ENCODE measurements around the gene PCDHGA8.

The PCDHGA8 gene

DNA sequence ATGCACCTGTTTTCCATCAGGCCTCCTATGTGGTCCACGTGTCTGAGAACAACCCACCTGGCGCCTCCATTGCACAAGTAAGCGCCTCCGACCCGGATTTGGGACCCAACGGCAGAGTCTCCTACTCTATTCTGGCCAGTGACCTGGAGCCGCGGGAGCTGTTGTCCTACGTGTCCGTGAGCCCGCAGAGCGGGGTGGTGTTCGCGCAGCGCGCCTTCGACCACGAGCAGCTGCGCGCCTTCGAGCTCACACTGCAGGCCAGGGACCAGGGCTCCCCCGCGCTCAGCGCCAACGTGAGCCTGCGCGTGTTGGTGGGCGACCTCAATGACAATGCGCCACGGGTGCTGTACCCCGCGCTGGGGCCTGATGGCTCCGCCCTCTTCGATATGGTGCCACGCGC is 40.8 kb upstream of the PCDHGA8 start:
- Histone ChIP-seq H3K27ac (no peak overlapping the region), H3K4me3 (no peak overlapping the region)
- DNase-seq (ENCODE audit: low spot score): no peak
- TF ChIP-seq, protein P1, sequence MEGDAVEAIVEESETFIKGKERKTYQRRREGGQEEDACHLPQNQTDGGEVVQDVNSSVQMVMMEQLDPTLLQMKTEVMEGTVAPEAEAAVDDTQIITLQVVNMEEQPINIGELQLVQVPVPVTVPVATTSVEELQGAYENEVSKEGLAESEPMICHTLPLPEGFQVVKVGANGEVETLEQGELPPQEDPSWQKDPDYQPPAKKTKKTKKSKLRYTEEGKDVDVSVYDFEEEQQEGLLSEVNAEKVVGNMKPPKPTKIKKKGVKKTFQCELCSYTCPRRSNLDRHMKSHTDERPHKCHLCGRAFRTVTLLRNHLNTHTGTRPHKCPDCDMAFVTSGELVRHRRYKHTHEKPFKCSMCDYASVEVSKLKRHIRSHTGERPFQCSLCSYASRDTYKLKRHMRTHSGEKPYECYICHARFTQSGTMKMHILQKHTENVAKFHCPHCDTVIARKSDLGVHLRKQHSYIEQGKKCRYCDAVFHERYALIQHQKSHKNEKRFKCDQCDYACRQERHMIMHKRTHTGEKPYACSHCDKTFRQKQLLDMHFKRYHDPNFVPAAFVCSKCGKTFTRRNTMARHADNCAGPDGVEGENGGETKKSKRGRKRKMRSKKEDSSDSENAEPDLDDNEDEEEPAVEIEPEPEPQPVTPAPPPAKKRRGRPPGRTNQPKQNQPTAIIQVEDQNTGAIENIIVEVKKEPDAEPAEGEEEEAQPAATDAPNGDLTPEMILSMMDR (IDR thresholded peaks at IDR 0.05): no peak

DNA sequence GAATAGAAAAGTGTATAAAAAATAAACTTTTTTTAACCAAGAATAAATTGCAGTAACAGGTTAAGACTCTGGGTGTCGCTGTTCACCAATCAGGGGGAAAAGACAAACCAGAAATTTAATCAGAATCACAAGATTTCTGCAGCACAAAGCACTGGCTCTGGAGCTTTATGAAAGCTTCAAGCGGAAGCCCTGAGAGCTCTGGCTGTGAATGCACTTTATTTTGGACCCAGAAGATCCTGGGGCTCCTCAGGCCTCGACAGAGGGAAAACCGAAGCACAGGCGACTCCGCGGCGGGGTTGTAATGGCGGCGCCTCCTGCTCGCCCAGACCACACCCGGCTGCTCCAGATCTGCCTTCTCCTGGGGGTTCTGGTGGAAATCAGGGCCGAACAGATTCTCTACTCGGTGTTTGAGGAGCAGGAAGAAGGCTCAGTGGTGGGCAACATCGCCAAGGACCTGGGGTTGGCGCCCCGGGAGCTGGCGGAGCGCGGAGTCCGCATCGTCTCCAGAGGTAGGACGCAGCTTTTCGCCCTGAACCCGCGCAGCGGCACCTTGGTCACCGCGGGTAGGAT is 37.4 kb upstream of the PCDHGA8 start, which contains the start of gene PCDHGA4:
Gene PCDHGA4, plus strand, starts transcription at position 122 of the 570 bp plus-strand sequence. Its CDS starts 87 bp downstream, at position 209.
- H3K4me3 ChIP-seq: peak within 1 kb of the TSS; percentile 60
- TF ChIP-seq, protein P1 (IDR thresholded peaks at IDR 0.05): no peak
- no peak within 1 kb of the TSS for H3K27ac ChIP-seq
- no peak for DNase-seq (ENCODE audit: low spot score)

DNA sequence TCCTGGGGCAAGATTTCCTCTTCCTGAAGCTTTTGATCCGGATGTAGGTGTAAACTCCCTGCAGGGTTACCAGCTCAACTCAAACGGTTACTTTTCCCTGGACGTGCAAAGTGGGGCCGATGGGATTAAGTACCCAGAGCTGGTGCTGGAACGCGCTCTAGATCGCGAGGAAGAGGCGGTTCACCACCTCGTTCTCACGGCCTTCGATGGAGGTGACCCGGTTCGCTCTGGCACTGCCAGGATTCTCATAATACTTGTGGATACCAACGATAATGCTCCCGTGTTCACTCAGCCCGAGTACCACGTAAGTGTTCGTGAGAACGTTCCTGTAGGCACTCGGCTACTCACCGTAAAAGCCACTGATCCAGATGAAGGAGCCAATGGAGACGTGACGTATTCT is 36.8 kb upstream of the PCDHGA8 start:
- DNase-seq (ENCODE audit: low spot score): no peak
- Histone ChIP-seq H3K27ac (no peak overlapping the region), H3K4me3 (peak overlapping the region; percentile 60)
- TF ChIP-seq, protein P1 (IDR thresholded peaks at IDR 0.05): no peak

DNA sequence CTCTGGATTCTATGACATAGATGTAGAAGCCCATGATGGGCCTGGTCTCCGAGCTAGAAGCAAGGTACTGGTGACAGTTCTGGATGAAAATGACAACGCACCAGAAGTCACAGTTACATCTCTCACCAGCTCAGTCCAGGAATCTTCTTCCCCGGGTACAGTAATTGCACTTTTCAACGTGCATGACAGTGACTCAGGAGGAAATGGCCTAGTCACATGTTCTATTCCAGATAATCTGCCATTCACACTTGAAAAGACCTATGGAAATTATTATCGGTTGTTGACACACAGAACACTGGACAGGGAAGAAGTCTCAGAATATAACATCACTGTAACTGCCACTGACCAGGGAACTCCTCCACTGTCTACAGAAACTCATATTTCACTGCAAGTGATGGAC is 36.3 kb upstream of the PCDHGA8 start:
- TF ChIP-seq, protein P1 (IDR thresholded peaks at IDR 0.05): no peak
- Histone ChIP-seq H3K4me3 (no peak overlapping the region), H3K27ac (no peak overlapping the region)
- DNase-seq (ENCODE audit: low spot score): no peak

DNA sequence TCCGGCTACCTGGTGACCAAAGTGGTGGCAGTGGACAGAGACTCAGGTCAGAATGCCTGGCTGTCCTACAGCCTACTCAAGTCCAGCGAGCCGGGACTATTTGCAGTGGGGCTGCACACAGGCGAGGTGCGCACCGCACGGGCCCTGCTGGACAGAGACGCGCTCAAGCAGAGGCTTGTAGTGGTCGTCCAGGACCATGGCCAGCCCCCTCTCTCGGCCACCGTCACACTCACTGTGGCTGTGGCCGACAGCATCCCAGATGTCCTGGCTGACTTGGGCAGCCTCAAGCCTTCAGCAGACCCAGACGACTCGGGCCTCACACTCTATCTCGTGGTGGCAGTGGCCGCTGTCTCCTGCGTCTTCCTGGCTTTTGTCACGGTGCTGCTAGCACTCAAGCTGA is 35.5 kb upstream of the PCDHGA8 start:
- DNase-seq (ENCODE audit: low spot score): no peak
- TF ChIP-seq, protein P1 (IDR thresholded peaks at IDR 0.05): no peak
- Histone ChIP-seq H3K4me3 (peak overlapping the region; percentile 45), H3K27ac (no peak overlapping the region)

DNA sequence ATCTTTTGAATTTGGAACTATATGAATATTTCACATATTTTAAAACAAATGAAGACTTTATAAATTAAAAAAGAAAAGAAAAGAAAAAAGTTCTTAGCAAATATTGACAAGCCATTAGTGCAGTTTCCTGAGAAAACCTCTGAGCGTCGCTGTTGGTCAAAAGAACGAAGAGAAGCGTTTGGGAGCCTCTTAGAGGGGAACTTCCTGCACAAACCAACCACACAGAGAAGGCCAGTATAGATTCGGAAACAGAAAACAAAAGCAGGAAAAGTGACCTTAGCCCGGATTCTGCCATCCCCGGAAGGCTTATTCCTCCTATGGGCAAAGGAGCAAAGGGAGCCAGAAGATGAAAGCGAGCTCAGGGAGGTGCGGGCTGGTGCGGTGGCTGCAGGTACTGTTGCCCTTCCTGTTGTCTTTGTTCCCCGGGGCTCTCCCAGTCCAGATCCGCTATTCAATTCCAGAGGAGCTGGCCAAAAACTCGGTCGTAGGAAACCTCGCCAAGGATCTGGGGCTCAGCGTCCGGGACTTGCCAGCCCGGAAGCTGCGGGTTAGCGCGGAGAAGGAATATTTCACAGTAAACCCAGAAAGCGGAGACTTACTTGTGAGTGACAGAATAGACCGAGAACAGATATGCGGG is 32.5 kb upstream of the PCDHGA8 start, which contains the start of gene PCDHGB2:
Gene PCDHGB2, plus strand, starts transcription at position 205 of the 637 bp plus-strand sequence. Its CDS starts 142 bp downstream, at position 347.
- TF ChIP-seq, protein P1 (IDR thresholded peaks at IDR 0.05): no peak
- DNase-seq (ENCODE audit: low spot score): no peak
- Histone ChIP-seq H3K27ac (no peak within 1 kb of the TSS), H3K4me3 (peak within 1 kb of the TSS; percentile 49)

DNA sequence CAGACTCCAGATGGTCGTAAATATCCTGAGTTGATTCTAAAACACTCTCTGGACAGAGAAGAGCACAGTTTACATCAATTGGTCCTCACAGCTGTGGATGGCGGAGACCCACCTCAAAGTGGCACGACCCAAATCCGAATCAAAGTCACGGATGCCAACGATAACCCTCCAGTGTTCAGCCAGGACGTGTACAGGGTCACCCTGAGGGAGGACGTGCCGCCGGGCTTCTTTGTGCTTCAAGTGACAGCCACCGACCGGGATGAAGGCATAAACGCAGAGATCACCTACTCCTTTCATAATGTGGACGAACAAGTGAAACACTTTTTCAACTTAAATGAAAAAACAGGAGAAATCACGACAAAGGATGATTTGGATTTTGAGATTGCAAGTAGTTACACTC is 31.7 kb upstream of the PCDHGA8 start:
- no peak for DNase-seq (ENCODE audit: low spot score)
- Histone ChIP-seq H3K27ac (no peak overlapping the region), H3K4me3 (peak overlapping the region; percentile 49)
- TF ChIP-seq, protein P1 (IDR thresholded peaks at IDR 0.05): no peak
